Measurements from ENCODE around the gene EXOC3L4. TPM values are rescaled to one million over a fixed set of nuclear protein-coding genes. Genes with fewer than 3 reads are reported as not detected.
"Not testable (repeated sequence)": the region's sequence is repeated elsewhere in the genome, so short reads cannot be mapped to it uniquely, and the experiment has no call there.

EXOC3L4 gene
- total RNA-seq, 6 experiments from 2014 or later: 0.45 TPM; not detected in 5

DNA sequence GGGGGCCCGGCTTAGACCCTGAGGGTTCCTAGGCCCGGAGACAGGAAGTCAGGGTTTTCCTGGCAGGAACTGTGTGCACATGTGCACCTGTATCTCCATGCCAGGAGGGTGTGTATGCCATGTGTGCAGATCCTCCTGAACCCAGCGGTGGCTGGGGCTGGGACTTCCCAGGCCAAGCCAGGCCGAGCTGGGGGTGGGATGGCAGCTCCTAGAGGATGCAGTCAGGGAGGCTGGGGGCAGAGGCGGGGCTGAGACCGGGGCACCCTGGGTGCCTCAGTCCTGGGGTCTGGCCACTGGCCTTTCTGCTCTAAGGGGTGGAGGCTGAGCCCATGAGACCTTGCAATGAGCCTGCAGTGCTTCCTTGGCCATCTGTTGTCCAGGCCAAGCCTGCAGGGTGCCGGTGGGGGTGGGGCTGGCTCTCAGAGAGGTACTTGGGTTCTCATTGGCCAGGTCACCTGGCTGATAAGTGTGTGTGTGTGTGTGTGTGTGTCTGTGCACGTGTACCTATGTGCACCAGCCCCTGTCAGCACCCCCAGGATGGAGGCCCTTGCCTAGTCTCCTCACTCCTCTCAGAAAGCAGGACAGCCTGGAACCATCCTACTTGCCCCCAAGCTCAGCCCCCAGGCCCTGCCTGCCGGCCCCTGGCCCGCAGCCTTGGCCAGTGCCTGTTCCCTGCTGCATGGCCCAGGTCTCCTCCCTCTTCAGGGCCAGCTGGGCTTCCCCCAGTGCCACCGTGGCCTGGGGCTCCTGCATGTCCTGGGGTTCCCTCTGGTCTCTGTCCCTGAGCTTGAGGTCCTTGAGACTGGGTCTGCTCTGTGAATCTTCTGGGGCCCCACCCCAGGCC, 18.1 kb downstream of the EXOC3L4 start:
- Mint-ChIP-seq H3K27ac (no peak overlapping the region), H3K36me3 (ENCODE audit: low read depth) (no peaks in the 10 kb centered on the region), H3K9me3 (no peaks in the 10 kb centered on the region), H3K27me3 (ENCODE audit: insufficient read depth) (peaks cover 2% of the 10 kb centered on the region; the same call in 1 of the 2 replicates), H3K4me1 (ENCODE audit: low read depth) (peaks cover 36% of the 10 kb centered on the region), H3K4me3 (no peak overlapping the region)
- no peak for DNase-seq
- TF ChIP-seq, protein P1, sequence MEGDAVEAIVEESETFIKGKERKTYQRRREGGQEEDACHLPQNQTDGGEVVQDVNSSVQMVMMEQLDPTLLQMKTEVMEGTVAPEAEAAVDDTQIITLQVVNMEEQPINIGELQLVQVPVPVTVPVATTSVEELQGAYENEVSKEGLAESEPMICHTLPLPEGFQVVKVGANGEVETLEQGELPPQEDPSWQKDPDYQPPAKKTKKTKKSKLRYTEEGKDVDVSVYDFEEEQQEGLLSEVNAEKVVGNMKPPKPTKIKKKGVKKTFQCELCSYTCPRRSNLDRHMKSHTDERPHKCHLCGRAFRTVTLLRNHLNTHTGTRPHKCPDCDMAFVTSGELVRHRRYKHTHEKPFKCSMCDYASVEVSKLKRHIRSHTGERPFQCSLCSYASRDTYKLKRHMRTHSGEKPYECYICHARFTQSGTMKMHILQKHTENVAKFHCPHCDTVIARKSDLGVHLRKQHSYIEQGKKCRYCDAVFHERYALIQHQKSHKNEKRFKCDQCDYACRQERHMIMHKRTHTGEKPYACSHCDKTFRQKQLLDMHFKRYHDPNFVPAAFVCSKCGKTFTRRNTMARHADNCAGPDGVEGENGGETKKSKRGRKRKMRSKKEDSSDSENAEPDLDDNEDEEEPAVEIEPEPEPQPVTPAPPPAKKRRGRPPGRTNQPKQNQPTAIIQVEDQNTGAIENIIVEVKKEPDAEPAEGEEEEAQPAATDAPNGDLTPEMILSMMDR (IDR thresholded peaks at IDR 0.05): no peak

DNA sequence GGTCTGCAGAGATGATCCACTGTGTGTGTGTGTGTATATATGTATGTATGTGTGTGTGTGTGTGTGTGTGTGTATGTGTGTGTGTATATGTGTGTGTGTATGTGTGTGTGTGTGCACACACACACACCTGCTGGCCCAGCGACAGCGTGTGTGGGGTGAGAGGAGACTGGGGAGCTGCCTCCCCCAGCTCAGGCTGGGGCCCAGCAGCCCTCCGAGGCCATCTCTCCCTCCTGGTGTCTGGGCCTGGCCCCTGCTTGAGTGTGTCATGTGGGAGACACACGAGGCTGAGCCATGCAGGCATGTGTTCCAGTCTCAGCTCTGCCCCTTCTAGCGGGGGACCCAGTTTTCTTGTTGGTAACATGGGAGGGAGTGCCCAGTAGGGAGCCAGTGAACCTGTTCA, 18.8 kb downstream of the EXOC3L4 start:
- no peak overlapping the region for H3K4me3 Mint-ChIP-seq
- H3K4me1 Mint-ChIP-seq (ENCODE audit: low read depth): peaks cover 36% of the 10 kb centered on the region
- H3K36me3 Mint-ChIP-seq (ENCODE audit: low read depth): no peaks in the 10 kb centered on the region
- H3K27ac Mint-ChIP-seq: no peak overlapping the region
- H3K27me3 Mint-ChIP-seq (ENCODE audit: insufficient read depth): peaks cover 2% of the 10 kb centered on the region; the same call in 1 of the 2 replicates
- DNase-seq: no peak
- TF ChIP-seq, protein P1 (IDR thresholded peaks at IDR 0.05): no peak
- no peaks in the 10 kb centered on the region for H3K9me3 Mint-ChIP-seq

DNA sequence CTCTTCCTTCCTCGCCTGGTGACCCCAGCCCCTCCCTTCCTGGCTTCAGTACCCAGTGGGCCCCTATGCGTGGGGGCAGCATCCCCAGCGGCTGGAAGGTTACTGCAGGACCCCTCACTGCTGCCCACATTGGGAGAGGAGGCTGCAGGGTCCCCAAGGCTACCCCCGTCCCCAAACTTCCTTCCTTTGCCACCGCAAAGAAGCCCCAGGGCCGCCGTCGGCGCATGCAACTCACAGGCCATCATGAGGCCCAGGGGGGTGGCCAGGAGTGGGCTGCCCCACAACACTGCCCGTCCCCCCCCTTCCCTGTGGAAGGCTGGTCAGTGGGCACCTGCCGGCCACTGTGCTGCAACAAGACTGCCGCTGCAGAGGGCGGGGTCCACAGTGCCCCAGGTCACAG, 19.2 kb downstream of the EXOC3L4 start:
- TF ChIP-seq, protein P1 (IDR thresholded peaks at IDR 0.05): no peak
- no peaks in the 10 kb centered on the region for H3K9me3 Mint-ChIP-seq
- peaks cover 2% of the 10 kb centered on the region; the same call in 1 of the 2 replicates for H3K27me3 Mint-ChIP-seq (ENCODE audit: insufficient read depth)
- H3K4me3 Mint-ChIP-seq: no peak overlapping the region
- H3K4me1 Mint-ChIP-seq (ENCODE audit: low read depth): peaks cover 32% of the 10 kb centered on the region
- H3K36me3 Mint-ChIP-seq (ENCODE audit: low read depth): no peaks in the 10 kb centered on the region
- no peak for DNase-seq
- H3K27ac Mint-ChIP-seq: no peak overlapping the region

DNA sequence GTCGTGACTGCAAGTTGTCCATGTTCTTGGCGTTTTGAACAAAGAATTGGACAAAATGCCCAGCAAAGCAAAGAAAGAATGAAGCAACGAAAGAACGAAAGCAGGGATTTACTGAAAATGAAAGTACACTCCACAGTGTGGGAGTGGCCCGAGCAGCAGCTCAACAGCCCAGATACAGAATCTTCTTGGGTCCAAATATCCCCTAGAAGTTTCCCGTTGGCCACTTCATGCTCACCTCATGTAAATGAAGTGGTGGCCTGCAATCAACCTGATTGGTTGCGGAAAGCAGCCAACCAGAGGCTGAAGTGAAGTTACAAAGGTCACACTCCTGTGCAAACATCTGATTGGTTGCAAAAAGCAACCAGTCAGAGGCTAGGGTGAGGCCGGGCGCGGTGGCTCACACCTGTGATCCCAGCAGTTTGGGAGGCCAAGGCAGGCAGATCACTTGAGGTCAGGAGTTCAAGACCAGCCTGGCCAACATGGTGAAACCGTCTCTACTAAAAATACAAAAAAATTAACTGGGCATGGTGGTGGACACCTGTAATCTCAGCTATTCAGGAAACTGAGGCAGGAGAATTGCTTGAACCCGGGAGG, 20.7 kb downstream of the EXOC3L4 start:
- H3K9me3 Mint-ChIP-seq; H3K27ac Mint-ChIP-seq; DNase-seq; H3K36me3 Mint-ChIP-seq (ENCODE audit: low read depth); H3K27me3 Mint-ChIP-seq (ENCODE audit: insufficient read depth): not testable (repeated sequence)
- Mint-ChIP-seq H3K4me3 (peak overlapping the region; percentile 9; the same call in 1 of the 2 replicates), H3K4me1 (ENCODE audit: low read depth) (peaks cover 23% of the 10 kb centered on the region)

DNA sequence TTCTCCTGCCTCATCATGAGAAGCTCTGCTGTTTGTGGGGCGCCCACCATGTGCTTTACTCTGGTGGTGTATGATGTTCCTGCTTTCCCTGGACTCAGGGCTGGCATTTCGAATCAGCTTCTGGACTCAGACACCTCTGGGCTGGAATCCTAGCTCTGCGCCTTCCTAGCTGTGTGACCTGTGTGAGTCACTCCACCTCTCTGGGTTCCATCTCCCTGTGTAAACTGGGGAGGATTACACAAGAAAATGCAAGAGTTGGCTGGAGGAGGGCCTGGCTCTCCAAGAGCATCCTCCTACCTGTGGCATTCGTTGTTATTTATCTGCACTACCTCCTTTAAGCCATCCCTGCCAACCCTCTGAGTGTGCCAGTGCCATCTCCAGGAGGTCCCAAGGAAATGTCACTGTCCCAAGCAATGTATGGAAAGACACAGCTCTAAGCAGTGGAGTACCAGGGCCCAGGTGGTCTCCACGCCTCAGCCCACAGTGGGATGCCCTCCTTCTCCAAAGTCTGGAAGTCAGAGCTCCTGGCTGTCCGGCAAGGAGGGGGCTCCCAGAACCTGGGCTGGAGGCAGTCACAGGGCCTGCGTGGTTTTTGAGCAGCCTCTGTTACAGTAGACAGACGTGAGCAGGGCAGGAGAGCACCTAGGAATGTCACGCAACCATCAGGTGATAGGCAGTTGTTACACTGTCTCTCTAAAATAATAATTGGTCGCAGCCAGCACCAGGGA, 21.5 kb downstream of the EXOC3L4 start:
- Mint-ChIP-seq H3K27ac (no peak overlapping the region), H3K4me3 (no peak overlapping the region), H3K36me3 (ENCODE audit: low read depth) (no peaks in the 10 kb centered on the region), H3K9me3 (no peaks in the 10 kb centered on the region), H3K27me3 (ENCODE audit: insufficient read depth) (peaks cover 1% of the 10 kb centered on the region; the same call in 1 of the 2 replicates), H3K4me1 (ENCODE audit: low read depth) (peaks cover 15% of the 10 kb centered on the region)
- peak; percentile 52 for DNase-seq
- TF ChIP-seq, protein P1 (IDR thresholded peaks at IDR 0.05): no peak
